GM12873 (cell line): Measurements from ENCODE around the gene KCP.

ENCODE experiments used
- TF ChIP-seq, protein P1 (sequence below): IDR thresholded peaks from 2 replicates; pipeline ENCODE4 v1.5.1; 2012; ENCODE audit warnings: low read depth, mild to moderate bottlenecking, moderate library complexity, low read length, control low read depth; ENCODE audit not compliant: insufficient read depth; ENCODE audit errors: missing control alignments

KCP gene

DNA sequence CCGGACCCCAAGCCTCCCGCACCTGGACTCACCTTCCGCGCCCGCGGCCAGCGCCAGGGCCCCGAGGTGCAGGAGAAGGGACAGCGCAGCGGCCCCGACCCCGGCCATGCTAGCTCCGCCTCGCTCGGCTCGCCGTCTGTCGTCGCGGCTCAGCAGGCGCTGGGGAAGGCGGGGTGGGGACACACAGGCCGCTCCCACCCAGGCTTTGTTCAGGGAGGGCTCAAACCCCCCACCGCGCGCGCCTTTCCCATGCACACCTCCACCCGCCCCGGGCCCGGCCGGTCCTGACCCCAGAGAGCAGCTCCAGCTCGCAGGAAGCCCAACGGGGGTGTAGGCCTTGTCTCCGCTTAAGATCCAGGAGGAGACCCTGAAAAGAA, at the start of gene KCP:
KCP (minus strand) TSS at position 141 of the 377 bp plus-strand sequence; CDS start at position 108, 33 bp downstream.
- TF ChIP-seq, protein P1, sequence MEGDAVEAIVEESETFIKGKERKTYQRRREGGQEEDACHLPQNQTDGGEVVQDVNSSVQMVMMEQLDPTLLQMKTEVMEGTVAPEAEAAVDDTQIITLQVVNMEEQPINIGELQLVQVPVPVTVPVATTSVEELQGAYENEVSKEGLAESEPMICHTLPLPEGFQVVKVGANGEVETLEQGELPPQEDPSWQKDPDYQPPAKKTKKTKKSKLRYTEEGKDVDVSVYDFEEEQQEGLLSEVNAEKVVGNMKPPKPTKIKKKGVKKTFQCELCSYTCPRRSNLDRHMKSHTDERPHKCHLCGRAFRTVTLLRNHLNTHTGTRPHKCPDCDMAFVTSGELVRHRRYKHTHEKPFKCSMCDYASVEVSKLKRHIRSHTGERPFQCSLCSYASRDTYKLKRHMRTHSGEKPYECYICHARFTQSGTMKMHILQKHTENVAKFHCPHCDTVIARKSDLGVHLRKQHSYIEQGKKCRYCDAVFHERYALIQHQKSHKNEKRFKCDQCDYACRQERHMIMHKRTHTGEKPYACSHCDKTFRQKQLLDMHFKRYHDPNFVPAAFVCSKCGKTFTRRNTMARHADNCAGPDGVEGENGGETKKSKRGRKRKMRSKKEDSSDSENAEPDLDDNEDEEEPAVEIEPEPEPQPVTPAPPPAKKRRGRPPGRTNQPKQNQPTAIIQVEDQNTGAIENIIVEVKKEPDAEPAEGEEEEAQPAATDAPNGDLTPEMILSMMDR = no peak

DNA sequence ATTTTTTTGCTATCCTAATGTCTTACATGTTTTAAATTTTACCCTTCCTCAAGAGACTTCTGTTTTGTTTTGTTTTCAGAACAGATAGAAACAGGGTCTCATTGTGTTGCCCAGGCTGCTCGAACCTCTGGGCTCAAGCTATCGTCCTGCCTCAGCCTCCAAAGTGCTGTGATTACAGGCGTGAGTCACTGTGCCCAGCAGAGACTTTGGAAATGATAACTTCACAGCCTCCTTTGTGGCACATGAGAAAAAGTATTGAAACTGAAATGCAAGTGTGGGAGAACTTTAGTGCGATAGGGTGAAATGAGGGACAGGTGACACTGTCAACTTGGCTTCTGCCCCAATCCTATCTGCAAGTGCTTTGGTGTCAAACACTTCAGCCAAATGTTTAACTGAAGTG, 48.8 kb upstream of the KCP start:
- TF ChIP-seq, protein P1 = no peak

DNA sequence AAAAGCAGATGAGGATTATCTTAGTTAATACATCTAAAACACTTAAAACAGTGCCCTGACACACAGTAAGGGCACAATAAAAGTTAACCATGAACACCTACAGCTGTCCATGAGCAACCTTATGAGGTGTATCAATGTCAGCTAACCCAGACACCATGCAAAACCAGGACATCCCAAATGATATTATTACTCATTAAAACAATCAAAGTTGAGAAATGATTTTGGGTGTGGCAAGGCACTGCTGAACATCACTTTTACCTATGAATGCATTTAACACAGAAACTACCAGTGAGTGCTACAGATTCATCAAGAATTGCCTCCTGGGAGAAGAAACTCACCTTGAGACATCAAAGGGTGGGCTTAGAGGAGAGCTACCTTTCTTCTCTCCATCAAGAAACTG, 45.5 kb upstream of the KCP start:
- TF ChIP-seq, protein P1 = no peak

DNA sequence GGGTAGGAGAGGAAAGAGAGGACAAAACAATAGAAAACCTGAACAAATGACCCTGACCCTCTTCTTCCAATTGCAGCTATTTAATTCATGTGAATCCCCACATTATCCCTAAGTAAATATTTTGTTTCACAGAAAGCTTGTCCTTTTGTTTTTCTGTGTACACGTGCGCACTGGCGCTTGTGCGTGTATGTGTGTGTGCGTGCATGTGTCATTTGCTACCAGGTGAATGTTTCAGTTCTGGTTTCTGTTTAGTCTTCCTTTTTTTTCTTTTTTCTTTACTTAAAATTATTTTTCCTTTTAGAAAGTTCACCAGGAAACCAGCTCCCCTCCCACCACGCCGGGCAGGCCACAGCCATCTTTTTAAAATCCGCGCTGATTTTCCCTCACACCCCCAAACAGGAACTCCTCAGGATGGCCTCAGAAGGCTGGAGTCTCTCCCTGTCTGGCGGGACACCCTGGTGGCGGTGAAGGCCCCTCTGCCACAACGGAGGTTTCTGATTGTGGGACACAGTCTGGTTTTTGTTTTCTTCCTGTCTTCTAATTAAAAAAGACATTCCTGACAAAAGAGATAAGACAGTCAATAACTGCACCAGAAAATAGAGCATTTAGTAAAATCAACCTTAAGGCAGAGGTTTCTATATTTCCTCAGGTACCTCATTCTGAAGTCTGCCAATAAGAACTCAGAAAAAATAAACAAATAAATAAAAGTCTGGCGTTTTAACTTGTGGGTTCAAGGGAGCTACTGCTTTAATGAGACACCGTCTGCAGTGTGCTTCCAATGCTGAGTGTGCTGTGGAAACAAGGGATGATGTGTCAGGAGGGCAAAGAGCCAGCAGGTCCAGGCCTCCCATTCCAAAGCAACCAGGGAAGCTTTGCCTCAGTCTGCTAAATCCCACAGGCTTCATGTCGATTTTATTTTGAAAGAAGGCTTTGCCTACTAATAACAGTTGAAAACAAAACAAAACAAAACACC, 44.6 kb upstream of the KCP start:
- TF ChIP-seq, protein P1 = peak; percentile 33

DNA sequence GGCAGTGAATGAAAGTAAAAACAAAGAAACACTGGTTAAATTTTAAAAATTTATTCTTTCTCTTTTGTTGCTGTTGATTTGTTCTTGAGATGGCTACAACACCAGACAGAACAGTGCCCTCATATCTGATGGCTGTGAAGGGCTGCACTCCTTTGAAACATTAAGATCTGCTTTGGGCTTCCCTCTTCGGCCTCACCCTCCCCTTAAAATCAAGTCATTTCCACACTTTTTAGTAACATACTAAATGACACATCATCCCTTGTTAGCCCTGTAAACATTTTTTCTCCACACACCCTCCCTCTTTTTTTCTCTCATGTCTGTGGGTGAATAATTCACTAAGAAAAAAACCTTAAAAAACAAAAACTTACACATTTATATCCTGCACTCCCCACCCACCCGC, 43.6 kb upstream of the KCP start:
- TF ChIP-seq, protein P1 = no peak

DNA sequence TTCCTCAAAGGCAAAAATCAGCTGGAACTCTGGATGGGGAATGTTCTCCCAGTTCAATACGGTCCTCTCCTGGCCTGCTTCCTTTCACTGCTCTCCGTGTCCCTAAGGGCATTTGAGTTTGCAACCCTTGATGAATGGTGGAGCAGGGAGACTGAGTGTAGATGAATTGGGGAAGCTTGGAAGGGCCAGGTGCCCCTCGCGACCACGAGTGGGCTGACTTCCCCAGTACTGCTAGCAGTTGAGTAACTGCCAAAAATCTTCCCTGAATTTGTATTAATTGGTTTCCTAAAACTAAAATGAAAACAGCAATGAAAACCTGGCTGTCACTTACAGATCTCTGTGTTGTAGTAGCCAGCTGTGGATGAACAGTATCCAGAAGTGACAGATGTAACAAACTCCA, 40.8 kb upstream of the KCP start:
- TF ChIP-seq, protein P1 = no peak

DNA sequence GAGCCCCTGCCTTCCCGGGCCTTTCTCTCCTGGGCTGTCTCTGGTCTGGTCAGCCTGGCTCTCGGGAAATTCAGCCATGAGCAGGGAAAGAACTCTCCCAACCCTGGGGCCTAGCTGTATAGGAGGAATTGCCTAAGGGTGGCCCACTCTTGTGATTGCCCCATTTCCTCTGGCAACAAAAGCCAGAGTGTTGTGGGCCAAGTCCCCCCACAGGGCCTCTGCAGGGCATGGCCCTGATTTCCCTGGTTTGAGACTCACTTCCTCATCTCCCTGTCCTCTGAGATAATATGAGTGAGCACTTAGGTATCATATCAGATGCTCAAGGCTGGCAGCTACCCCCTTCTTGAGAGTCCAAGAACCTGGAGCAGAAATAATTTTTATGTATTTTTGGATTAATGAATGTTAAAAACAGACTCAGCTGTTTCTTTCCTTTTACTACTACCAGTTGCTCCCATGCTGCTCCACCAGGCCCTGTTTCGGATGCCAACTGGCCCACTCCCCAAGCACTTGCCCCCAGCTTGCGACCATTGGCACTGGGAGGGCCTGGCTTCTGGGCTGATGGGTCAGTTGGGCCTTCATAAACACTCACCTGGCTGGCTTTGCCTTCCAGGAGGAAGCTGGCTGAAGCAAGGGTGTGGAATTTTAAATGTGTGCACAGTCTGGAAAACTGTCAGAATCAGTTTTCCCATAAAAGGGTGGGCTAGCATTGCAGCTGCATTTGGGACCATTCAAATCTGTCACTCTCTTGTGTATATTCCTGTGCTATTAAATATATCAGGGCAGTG, 38.7 kb upstream of the KCP start:
- TF ChIP-seq, protein P1 = no peak
